WERI-Rb-1 (cell line): ENCODE results near the gene SPATA20.

ENCODE experiments used
- DNase-seq: peaks from one replicate; pipeline ENCODE4 v3.0.0-alpha.2; 2020
- H3K27ac ChIP-seq: fragments of 250-450 bp; sonication (Bioruptor Pico); 2 replicates; pipeline ENCODE4 v1.5.1; 2020; ENCODE audit warnings: mild to moderate bottlenecking, moderate library complexity
- H3K27me3 ChIP-seq: fragments of 250-450 bp; sonication (Bioruptor Pico); 2 replicates; pipeline ENCODE4 v1.5.1; 2021; ENCODE audit warnings: mild to moderate bottlenecking, low read depth, moderate library complexity; ENCODE audit not compliant: insufficient read depth, severe bottlenecking
- H3K36me3 ChIP-seq: fragments of 250-450 bp; sonication (Bioruptor Pico); 2 replicates; pipeline ENCODE4 v1.5.1; 2020; ENCODE audit warnings: mild to moderate bottlenecking, moderate library complexity
- H3K4me3 ChIP-seq: 2 replicates; pipeline ENCODE4 v1.5.1; 2011; ENCODE audit warnings: low read depth, mild to moderate bottlenecking, control low read depth, low read length
- H3K9me3 ChIP-seq: fragments of 250-450 bp; sonication (Bioruptor Pico); 2 replicates; pipeline ENCODE4 v1.5.1; 2021; ENCODE audit warnings: mild to moderate bottlenecking, moderate library complexity; ENCODE audit not compliant: severe bottlenecking
- CTCF ChIP-seq: IDR thresholded peaks from 2 replicates; pipeline ENCODE4 v1.5.1; 2011; ENCODE audit warnings: low read depth, mild to moderate bottlenecking, control low read depth, inconsistent platforms, low read length

SPATA20 gene

GRCh38 chr17:50554201-50554600 lies 7.2 kb downstream of the SPATA20 start:
- Histone ChIP-seq H3K9me3 (no peaks in the 10 kb centered on the region), H3K36me3 (peaks cover 15% of the 10 kb centered on the region), H3K27me3 (no peaks in the 10 kb centered on the region), H3K27ac (peak overlapping the region; percentile 19), H3K4me3 (no peak overlapping the region)
- DNase-seq = no peak
- TF ChIP-seq CTCF = no peak

- Histone ChIP-seq H3K4me3 (peak overlapping the region; percentile 14; the same call in 1 of the 2 replicates), H3K27me3 (no peaks in the 10 kb centered on the region), H3K27ac (peak overlapping the region; percentile 89), H3K9me3 (no peaks in the 10 kb centered on the region), H3K36me3 (peaks cover 9% of the 10 kb centered on the region)
- TF ChIP-seq CTCF = no peak
- peak; percentile 87 for DNase-seq
Measured at GRCh38 chr17:50556803-50557202, 9.8 kb downstream of the SPATA20 start.

GRCh38 chr17:50557630-50558029 lies 10.7 kb downstream of the SPATA20 start:
- Histone ChIP-seq H3K27ac (peak overlapping the region; percentile 89), H3K4me3 (no peak overlapping the region), H3K36me3 (peaks cover 9% of the 10 kb centered on the region), H3K27me3 (no peaks in the 10 kb centered on the region), H3K9me3 (no peaks in the 10 kb centered on the region)
- peak; percentile 94 for DNase-seq
- TF ChIP-seq CTCF = no peak

- Histone ChIP-seq H3K4me3 (peak overlapping the region; percentile 78), H3K27ac (peak overlapping the region; percentile 89), H3K9me3 (no peaks in the 10 kb centered on the region), H3K36me3 (peaks cover 9% of the 10 kb centered on the region), H3K27me3 (no peaks in the 10 kb centered on the region)
- DNase-seq = no peak
- no peak for TF ChIP-seq CTCF
Measured at GRCh38 chr17:50558091-50558490, 11.1 kb downstream of the SPATA20 start.

GRCh38 chr17:50558581-50558940 lies 11.6 kb downstream of the SPATA20 start:
- no peaks in the 10 kb centered on the region for H3K27me3 ChIP-seq
- H3K9me3 ChIP-seq = no peaks in the 10 kb centered on the region
- peak overlapping the region; percentile 78 for H3K4me3 ChIP-seq
- peak; percentile 63 for DNase-seq
- H3K36me3 ChIP-seq = peaks cover 9% of the 10 kb centered on the region
- H3K27ac ChIP-seq = peak overlapping the region; percentile 89
- peak; percentile 43 for TF ChIP-seq CTCF

- H3K4me3 ChIP-seq = peak overlapping the region; percentile 78
- H3K36me3 ChIP-seq = peaks cover 11% of the 10 kb centered on the region
- peak; percentile 89 for DNase-seq
Measured at GRCh38 chr17:50558941-50559614, 12.1 kb downstream of the SPATA20 start.

More at GRCh38 chr17:50558941-50559614, 12.1 kb downstream of the SPATA20 start:
- TF ChIP-seq CTCF = no peak
- Histone ChIP-seq H3K27me3 (no peaks in the 10 kb centered on the region), H3K9me3 (no peaks in the 10 kb centered on the region), H3K27ac (peak overlapping the region; percentile 89)
